Measurements from ENCODE around the gene FYN.

Gene FYN

DNA sequence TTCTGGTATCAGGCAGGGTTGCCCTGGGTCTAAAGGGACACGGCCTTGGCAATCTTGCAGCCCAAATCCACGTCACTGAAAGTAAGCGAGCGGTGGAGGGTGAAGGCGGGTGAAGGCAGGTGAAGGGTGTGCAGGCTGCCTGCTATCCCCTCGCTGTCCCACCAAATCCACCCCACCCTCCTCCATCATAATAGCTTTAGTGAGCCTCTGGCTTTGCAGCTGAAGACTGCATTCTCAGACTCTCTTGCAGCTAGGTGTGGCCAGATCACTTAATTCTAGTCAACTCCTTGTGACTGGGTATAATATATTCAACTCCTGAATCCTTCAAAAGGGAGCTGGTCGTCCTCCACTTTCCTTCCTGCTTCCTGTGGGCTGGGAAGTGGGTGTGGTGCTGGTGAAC is 140.9 kb downstream of the FYN start:
- TF ChIP-seq, protein P1, sequence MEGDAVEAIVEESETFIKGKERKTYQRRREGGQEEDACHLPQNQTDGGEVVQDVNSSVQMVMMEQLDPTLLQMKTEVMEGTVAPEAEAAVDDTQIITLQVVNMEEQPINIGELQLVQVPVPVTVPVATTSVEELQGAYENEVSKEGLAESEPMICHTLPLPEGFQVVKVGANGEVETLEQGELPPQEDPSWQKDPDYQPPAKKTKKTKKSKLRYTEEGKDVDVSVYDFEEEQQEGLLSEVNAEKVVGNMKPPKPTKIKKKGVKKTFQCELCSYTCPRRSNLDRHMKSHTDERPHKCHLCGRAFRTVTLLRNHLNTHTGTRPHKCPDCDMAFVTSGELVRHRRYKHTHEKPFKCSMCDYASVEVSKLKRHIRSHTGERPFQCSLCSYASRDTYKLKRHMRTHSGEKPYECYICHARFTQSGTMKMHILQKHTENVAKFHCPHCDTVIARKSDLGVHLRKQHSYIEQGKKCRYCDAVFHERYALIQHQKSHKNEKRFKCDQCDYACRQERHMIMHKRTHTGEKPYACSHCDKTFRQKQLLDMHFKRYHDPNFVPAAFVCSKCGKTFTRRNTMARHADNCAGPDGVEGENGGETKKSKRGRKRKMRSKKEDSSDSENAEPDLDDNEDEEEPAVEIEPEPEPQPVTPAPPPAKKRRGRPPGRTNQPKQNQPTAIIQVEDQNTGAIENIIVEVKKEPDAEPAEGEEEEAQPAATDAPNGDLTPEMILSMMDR (IDR thresholded peaks at IDR 0.05; ENCODE audit: low read depth, low read length) = no peak
- no peaks in the 10 kb centered on the region for H3K27me3 ChIP-seq (ENCODE audit: insufficient read depth, low read depth, severe bottlenecking)
- H3K9me3 ChIP-seq (ENCODE audit: severe bottlenecking) = peaks cover 5% of the 10 kb centered on the region
- no peak for DNase-seq
- no peak overlapping the region for H3K4me3 ChIP-seq (ENCODE audit: low read depth, low read length)
- H3K27ac ChIP-seq = no peak overlapping the region
- no peaks in the 10 kb centered on the region; the same call in 1 of the 2 replicates for H3K36me3 ChIP-seq

DNA sequence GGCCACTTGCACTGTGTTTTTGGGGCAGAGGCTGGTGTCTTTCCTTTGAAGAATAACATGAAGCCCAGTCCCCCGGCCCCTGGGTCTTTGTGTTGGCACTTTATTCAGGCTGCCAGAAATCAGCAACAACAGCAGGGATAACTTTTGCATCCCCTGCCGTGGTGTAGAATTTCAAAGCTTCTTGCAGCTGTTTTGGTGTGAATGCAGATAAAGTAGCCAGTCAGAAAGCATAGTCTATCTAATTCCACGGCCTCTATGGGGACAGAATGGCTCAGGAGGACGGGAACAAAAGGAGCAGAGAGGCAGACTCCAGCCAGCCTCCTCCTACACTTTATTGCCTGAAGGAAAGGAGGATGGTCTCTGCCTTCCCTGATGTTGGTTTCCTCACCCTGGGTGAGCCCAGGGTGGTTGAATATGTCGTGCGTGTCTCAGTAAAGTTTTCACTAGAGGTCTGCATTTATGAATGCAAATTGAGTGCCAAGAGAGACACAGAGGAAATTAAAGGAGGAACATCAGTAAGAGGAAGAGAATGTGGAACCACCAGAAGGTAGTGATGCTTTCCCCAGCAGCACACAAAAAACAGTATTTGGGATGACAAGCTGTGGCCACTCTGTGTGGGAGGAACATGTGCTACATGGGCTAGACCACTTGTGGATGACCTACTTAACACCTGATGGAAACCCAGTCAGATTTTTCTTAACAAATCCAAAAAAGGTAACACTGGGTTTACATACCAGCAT is 141.6 kb downstream of the FYN start:
- no peak for DNase-seq
- H3K36me3 ChIP-seq = no peaks in the 10 kb centered on the region; the same call in 1 of the 2 replicates
- TF ChIP-seq, protein P1 (IDR thresholded peaks at IDR 0.05; ENCODE audit: low read depth, low read length) = no peak
- H3K9me3 ChIP-seq (ENCODE audit: severe bottlenecking) = peaks cover 5% of the 10 kb centered on the region
- no peak overlapping the region for H3K4me3 ChIP-seq (ENCODE audit: low read depth, low read length)
- H3K27me3 ChIP-seq (ENCODE audit: insufficient read depth, low read depth, severe bottlenecking) = no peaks in the 10 kb centered on the region
- H3K27ac ChIP-seq = no peak overlapping the region

DNA sequence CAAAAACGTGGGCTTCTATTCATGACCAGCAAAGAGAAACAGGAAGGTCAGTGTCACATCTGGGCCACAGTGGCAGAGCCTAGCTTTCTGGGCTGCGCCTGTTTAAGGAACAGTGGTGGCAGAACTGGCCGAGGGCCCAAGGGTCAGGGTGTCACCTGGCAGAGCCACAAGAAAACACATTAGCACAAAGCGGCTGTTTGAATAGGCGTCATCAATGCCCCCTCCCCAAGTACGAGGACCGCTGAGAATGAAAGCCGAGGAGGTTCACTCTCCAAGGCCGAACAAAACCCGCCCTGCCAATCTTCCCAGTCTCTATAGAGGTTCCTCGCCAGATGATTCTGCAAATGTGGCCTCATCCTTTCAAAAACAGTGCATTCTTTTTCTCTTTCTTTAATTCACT is 142.4 kb downstream of the FYN start:
- no peak overlapping the region for H3K27ac ChIP-seq
- no peak for DNase-seq

DNA sequence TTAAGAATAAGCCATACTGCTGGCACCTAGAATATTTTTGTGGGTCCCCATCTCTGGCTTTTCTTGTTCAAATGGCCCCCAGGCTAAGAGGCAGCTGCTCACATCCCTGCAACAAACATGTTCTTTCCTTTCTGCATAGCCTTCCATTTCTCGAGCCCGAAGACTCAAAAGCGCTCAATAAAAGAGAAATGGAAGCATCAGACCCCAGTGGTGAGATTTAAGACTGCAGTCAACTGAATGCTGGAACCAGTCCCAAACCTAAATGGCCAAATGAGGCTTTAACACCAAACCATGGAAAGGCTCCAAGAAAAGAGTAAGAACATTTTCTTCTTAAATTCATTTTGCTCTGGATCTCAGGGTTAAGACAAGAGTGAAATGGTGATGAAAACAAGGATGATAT is 145.4 kb downstream of the FYN start:
- no peaks in the 10 kb centered on the region for H3K27me3 ChIP-seq (ENCODE audit: insufficient read depth, low read depth, severe bottlenecking)
- peaks cover 5% of the 10 kb centered on the region for H3K9me3 ChIP-seq (ENCODE audit: severe bottlenecking)
- H3K36me3 ChIP-seq = no peaks in the 10 kb centered on the region; the same call in 1 of the 2 replicates
- H3K27ac ChIP-seq = no peak overlapping the region
- TF ChIP-seq, protein P1 (IDR thresholded peaks at IDR 0.05; ENCODE audit: low read depth, low read length) = peak; percentile 18; the same call in 1 of the 2 replicates
- no peak for DNase-seq
- no peak overlapping the region for H3K4me3 ChIP-seq (ENCODE audit: low read depth, low read length)

More for the DNA sequence above, 142.4 kb downstream of the FYN start:
- Histone ChIP-seq H3K27me3 (ENCODE audit: insufficient read depth, low read depth, severe bottlenecking) (no peaks in the 10 kb centered on the region), H3K4me3 (ENCODE audit: low read depth, low read length) (no peak overlapping the region), H3K9me3 (ENCODE audit: severe bottlenecking) (peaks cover 5% of the 10 kb centered on the region), H3K36me3 (no peaks in the 10 kb centered on the region; the same call in 1 of the 2 replicates)
- TF ChIP-seq, protein P1 (IDR thresholded peaks at IDR 0.05; ENCODE audit: low read depth, low read length) = no peak

DNA sequence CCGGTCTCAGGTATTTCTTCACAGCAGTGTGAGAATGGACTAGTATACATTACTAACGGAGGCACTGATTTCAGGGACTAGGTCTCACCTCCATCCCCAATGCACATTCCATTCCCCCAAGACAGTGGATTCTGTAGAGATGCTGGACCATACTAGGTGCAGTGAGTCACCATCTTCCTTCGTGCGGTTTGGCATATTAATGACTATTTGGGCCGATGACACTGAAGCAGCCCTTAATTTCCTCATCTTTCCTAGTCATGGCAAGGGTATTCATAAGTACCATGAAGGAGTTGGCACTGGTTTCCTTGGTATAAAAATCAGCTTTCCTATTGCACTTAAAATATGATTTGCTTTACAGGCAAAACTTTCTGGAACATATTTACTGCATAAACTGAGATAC is 146.2 kb downstream of the FYN start:
- Histone ChIP-seq H3K27me3 (ENCODE audit: insufficient read depth, low read depth, severe bottlenecking) (no peaks in the 10 kb centered on the region), H3K36me3 (no peaks in the 10 kb centered on the region), H3K27ac (no peak overlapping the region), H3K9me3 (ENCODE audit: severe bottlenecking) (no peaks in the 10 kb centered on the region), H3K4me3 (ENCODE audit: low read depth, low read length) (no peak overlapping the region)
- DNase-seq = no peak
- TF ChIP-seq, protein P1 (IDR thresholded peaks at IDR 0.05; ENCODE audit: low read depth, low read length) = no peak
